SK-N-SH (cell line): Measurements from ENCODE around the gene DPH6. TPM values are rescaled to one million over a fixed set of nuclear protein-coding genes. Genes with fewer than 3 reads are reported as not detected.

Experiments used
- CTCF ChIA-PET: fragments of 300-600, 350-600 bp; formaldehyde crosslinking; extraction: SDS; loops from one replicate; lab custom pipeline; 2021; lab: Yijun Ruan, JAX
- POLR2A ChIA-PET: fragments of 350-600 bp; sonication (Branson Sonifier 250); formaldehyde crosslinking; extraction: SDS; loops from one replicate; lab custom pipeline; 2020; ENCODE audit warnings: antibody characterized with exemption, inconsistent platforms; lab: Yijun Ruan, JAX
- DNase-seq: peaks from one replicate; pipeline ENCODE4 v3.0.0; 2012
- H2AFZ ChIP-seq: fragments of 200-600 bp; sonication (generic); 2 replicates; pipeline ENCODE4 v1.8.1; 2016; ENCODE audit warnings: antibody characterized with exemption, mild to moderate bottlenecking, low read depth
- H3F3A ChIP-seq: fragments of 200-600 bp; sonication (generic); replicated peaks from 2 replicates; pipeline ENCODE3; 2016; ENCODE audit warnings: antibody characterized with exemption, mild to moderate bottlenecking; ENCODE audit not compliant: insufficient read depth
- H3K27ac ChIP-seq, 2 experiments: fragments of 200-500 bp in 1 of 2; fragments of 200-600 bp in 1 of 2; sonication (Bioruptor generic) in 1 of 2; sonication (generic), shearing (Covaris generic) in 1 of 2; 2 replicates each; pipeline versions ENCODE4 v1.5.1 to v1.6.1; 2014 to 2016; ENCODE audit warnings: low read depth in 2 of 2, inconsistent platforms in 1 of 2, low read length in 1 of 2, mild to moderate bottlenecking in 1 of 2, mixed read lengths in 1 of 2
- H3K27me3 ChIP-seq: fragments of 200-600 bp; sonication (generic), shearing (Covaris generic); 2 replicates; pipeline ENCODE4 v1.6.1; 2016; ENCODE audit warnings: mixed run types; ENCODE audit not compliant: insufficient read depth
- H3K36me3 ChIP-seq, 2 experiments: fragments of 200-500 bp in 1 of 2; fragments of 200-600 bp in 1 of 2; sonication (Bioruptor generic) in 1 of 2; sonication (generic) in 1 of 2; replicated peaks in 1 of 2; 2 replicates each; pipeline versions ENCODE3 to v1.5.1; 2014 to 2016; ENCODE audit warnings: low read length in 1 of 2, mild to moderate bottlenecking in 1 of 2; ENCODE audit not compliant: insufficient read depth in 2 of 2, control insufficient read depth in 1 of 2
- H3K4me1 ChIP-seq, 2 experiments: fragments of 200-500 bp in 1 of 2; fragments of 200-600 bp in 1 of 2; sonication (Bioruptor generic) in 1 of 2; sonication (generic), shearing (Covaris generic) in 1 of 2; 2 replicates each; pipeline versions ENCODE4 v1.5.1 to v1.6.1; 2014 to 2016; ENCODE audit warnings: low read depth in 1 of 2, low read length in 1 of 2, mixed run types in 1 of 2; ENCODE audit not compliant: insufficient read depth in 2 of 2, control insufficient read depth in 1 of 2
- H3K4me2 ChIP-seq: fragments of 200-600 bp; sonication (generic), shearing (Covaris generic); 2 replicates; pipeline ENCODE4 v1.6.1; 2017; ENCODE audit warnings: mixed run types
- H3K4me3 ChIP-seq, 2 experiments: fragments of 200-500 bp in 1 of 2; fragments of 200-600 bp in 1 of 2; sonication (Bioruptor generic) in 1 of 2; sonication (generic), shearing (Covaris generic) in 1 of 2; 2 replicates each; pipeline versions ENCODE4 v1.5.1 to v1.8.1; 2014 to 2016; ENCODE audit warnings: low read depth in 2 of 2, inconsistent platforms in 1 of 2, low read length in 1 of 2, mild to moderate bottlenecking in 1 of 2, mixed read lengths in 1 of 2, moderate library complexity in 1 of 2
- H3K79me2 ChIP-seq: fragments of 200-600 bp; sonication (generic); 2 replicates; pipeline ENCODE4 v1.8.1; 2017; ENCODE audit warnings: mild to moderate bottlenecking; ENCODE audit not compliant: insufficient read depth
- H3K9ac ChIP-seq: fragments of 200-600 bp; sonication (generic); 2 replicates; pipeline ENCODE4 v1.6.1; 2017; ENCODE audit warnings: mixed run types
- H3K9me2 ChIP-seq: fragments of 200-600 bp; sonication (generic); 2 replicates; pipeline ENCODE4 v1.6.1; 2017; ENCODE audit warnings: mixed run types
- H3K9me3 ChIP-seq: fragments of 200-600 bp; sonication (generic); 2 replicates; pipeline ENCODE4 v1.6.1; 2017; ENCODE audit warnings: mixed run types, mild to moderate bottlenecking, moderate library complexity
- H4K20me1 ChIP-seq: fragments of 200-600 bp; sonication (generic); 2 replicates; pipeline ENCODE4 v1.6.1; 2017; ENCODE audit warnings: mild to moderate bottlenecking, mixed run types; ENCODE audit not compliant: insufficient read depth
- CTCF ChIP-seq: fragments of 200-600 bp; sonication (generic); IDR thresholded peaks from 2 replicates; pipeline ENCODE4 v1.6.1; 2017; ENCODE audit warnings: antibody characterized with exemption, mild to moderate bottlenecking, moderate library complexity
- EP300 ChIP-seq, 2 experiments: IDR thresholded peaks; 2 replicates each; pipeline versions ENCODE4 v1.4.0 to v1.6.1; 2012; ENCODE audit warnings: borderline replicate concordance in 1 of 2, low read depth in 1 of 2, low read length in 1 of 2
- EZH2phosphoT487 ChIP-seq: fragments of 200-600 bp; sonication (generic); IDR thresholded peaks from 2 replicates; pipeline ENCODE4 v1.6.1; 2017; ENCODE audit warnings: low read depth, mixed run types, mild to moderate bottlenecking, antibody characterized with exemption, moderate library complexity, borderline replicate concordance
- FOXJ3 ChIP-seq: sonication (generic); formaldehyde crosslinking; IDR thresholded peaks from 2 replicates; pipeline ENCODE4 v1.5.1; 2020; ENCODE audit warnings: mild to moderate bottlenecking, missing genetic modification reagents
- PBX3 ChIP-seq: IDR thresholded peaks from 2 replicates; pipeline ENCODE4; 2012
- POLR2AphosphoS5 ChIP-seq: IDR thresholded peaks from 2 replicates; pipeline ENCODE4 v1.6.1; 2012; ENCODE audit warnings: low read depth, low read length
- RFX5 ChIP-seq: IDR thresholded peaks from 2 replicates; pipeline ENCODE4 v1.6.1; 2012; ENCODE audit warnings: mild to moderate bottlenecking, improper control_type of control experiment, low read length
- SIN3A ChIP-seq: IDR thresholded peaks from 2 replicates; pipeline ENCODE4 v1.6.1; 2012; ENCODE audit warnings: low read depth, mild to moderate bottlenecking, low read length, moderate library complexity, borderline replicate concordance
- TAF1 ChIP-seq: IDR thresholded peaks from 2 replicates; pipeline ENCODE4 v1.6.1; 2012; ENCODE audit warnings: low read depth, mild to moderate bottlenecking, low read length, moderate library complexity, borderline replicate concordance
- USF2 ChIP-seq: fragments of 150-350 bp; IDR thresholded peaks from 2 replicates; pipeline ENCODE4 v1.6.1; 2017; ENCODE audit warnings: antibody characterized with exemption, low read length, low read depth, borderline replicate concordance
- WGBS: methylation state at CpG from one replicate; pipeline ENCODE4 v1.1.6; 2017; ENCODE audit warnings: low lambda C conversion rate; 5-methylcytosine and 5-hydroxymethylcytosine counted together
- polyA plus RNA-seq, 3 experiments: library from polyadenylated mRNA; depleted of rRNA; stranded (reverse); fragments of >200 nt; gene quantifications; 2 replicates each; pipeline ENCODE4 v1.2.3, GENCODE V29; 2012
- TF ChIP-seq, protein P1 (sequence below): fragments of 150-350 bp; IDR thresholded peaks from 2 replicates; pipeline ENCODE4 v1.6.1; 2016; ENCODE audit warnings: mild to moderate bottlenecking, low read depth, low read length
- TF ChIP-seq, protein P2 (sequence below): IDR thresholded peaks from 2 replicates; pipeline ENCODE4 v1.4.0; 2012; ENCODE audit warnings: low read depth

The DPH6 gene
- polyA plus RNA-seq, 1 of the 3 experiments (the other 2 are of a cell fraction) = 15.7 TPM

DNA sequence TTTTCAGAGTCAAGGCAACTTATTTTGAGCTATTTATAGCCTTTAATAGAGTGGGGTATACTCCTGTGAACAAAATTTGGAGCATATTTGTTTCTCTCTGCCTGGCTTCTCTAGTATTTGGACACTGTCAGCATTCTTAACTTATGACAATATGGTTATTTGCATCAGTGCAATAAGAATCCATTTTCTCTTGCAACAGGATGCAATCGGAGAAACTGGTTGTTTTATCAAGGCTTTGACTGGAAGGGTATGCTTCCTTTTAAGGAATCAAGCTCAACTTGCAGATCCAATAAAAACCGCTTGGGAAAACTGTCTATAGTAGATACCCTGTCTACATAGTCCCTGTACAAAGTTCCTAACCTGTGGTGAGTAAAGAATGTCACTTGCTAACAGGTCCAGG lies 106.7 kb downstream of the DPH6 start:
- ChIA-PET CTCF (no interaction called here), POLR2A (no interaction called here)
- H3K27me3 ChIP-seq = no peaks in the 10 kb centered on the region
- TF ChIP-seq, protein P1, sequence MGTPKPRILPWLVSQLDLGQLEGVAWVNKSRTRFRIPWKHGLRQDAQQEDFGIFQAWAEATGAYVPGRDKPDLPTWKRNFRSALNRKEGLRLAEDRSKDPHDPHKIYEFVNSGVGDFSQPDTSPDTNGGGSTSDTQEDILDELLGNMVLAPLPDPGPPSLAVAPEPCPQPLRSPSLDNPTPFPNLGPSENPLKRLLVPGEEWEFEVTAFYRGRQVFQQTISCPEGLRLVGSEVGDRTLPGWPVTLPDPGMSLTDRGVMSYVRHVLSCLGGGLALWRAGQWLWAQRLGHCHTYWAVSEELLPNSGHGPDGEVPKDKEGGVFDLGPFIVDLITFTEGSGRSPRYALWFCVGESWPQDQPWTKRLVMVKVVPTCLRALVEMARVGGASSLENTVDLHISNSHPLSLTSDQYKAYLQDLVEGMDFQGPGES = no peak
- no peak for TF ChIP-seq TAF1
- TF ChIP-seq FOXJ3 = no peak
- no peak for TF ChIP-seq POLR2AphosphoS5
- TF ChIP-seq USF2 = no peak
- no peak for TF ChIP-seq PBX3
- TF ChIP-seq EZH2phosphoT487 = no peak
- no peak for TF ChIP-seq EP300 (IDR thresholded peaks at IDR 0.05; ENCODE audit: borderline replicate concordance in 1 of 2, low read depth in 1 of 2, low read length in 1 of 2)
- TF ChIP-seq, protein P2, sequence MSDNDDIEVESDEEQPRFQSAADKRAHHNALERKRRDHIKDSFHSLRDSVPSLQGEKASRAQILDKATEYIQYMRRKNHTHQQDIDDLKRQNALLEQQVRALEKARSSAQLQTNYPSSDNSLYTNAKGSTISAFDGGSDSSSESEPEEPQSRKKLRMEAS = no peak
- no peak for TF ChIP-seq SIN3A
- no peak for TF ChIP-seq CTCF
- no peak for TF ChIP-seq RFX5
- H2AFZ ChIP-seq = no peak overlapping the region
- H3K27ac ChIP-seq = peak overlapping the region; percentile 16 to 47; a peak in 3 of 4 replicates
- H3F3A ChIP-seq = no peaks in the 10 kb centered on the region
- H3K9ac ChIP-seq = no peak overlapping the region
- H3K4me3 ChIP-seq = no peak overlapping the region
- no peaks in the 10 kb centered on the region for H3K36me3 ChIP-seq
- H3K9me2 ChIP-seq = no peaks in the 10 kb centered on the region
- H3K4me1 ChIP-seq = no peaks in the 10 kb centered on the region; a peak in 2 of 4 replicates
- H3K79me2 ChIP-seq = no peaks in the 10 kb centered on the region
- H3K9me3 ChIP-seq = no peaks in the 10 kb centered on the region
- H4K20me1 ChIP-seq = no peaks in the 10 kb centered on the region
- no peak overlapping the region for H3K4me2 ChIP-seq
- WGBS = 84% methylated on average over 2 of the region's 2 CpGs
- DNase-seq = no peak
